HCT116 (cell line): ENCODE data around the gene MRRF. TPM values are rescaled to one million over a fixed set of nuclear protein-coding genes. Genes with fewer than 3 reads are reported as not detected.

ENCODE experiments used
- ATAC-seq: fragments of 200-7000 bp; cut with Tn5 transposase; 2 replicates; pipeline ENCODE4 v1.9.1; 2020; ENCODE audit warnings: mild to moderate bottlenecking, moderate library complexity
- BruUV-seq: library from RNA; stranded (reverse); fragments of 400-500 nt; replicated peaks from 2 replicates; lab custom pipeline; 2021; lab: Mats Ljungman, UMichigan
- CTCF ChIA-PET: fragments of 300-600 bp; sonication (Branson Sonifier 250); formaldehyde crosslinking; loops from one replicate; lab custom pipeline; 2021; ENCODE audit warnings: antibody characterized with exemption; lab: Charles Lee
- POLR2A ChIA-PET: fragments of 300-600, 350-600 bp; sonication (Branson Sonifier 250); formaldehyde crosslinking; loops from one replicate; lab custom pipeline; 2021; ENCODE audit warnings: antibody characterized with exemption; lab: Charles Lee
- RAD21 ChIA-PET, 2 experiments: fragments of 300-600 bp; sonication (Branson Sonifier 250); formaldehyde crosslinking; loops; one replicate each; lab custom pipeline; 2023; ENCODE audit warnings: low total read pairs in 2 of 2; ENCODE audit not compliant: uncharacterized antibody in 2 of 2, unreplicated experiment in 2 of 2, low non-redundant PET in 1 of 2; lab: Charles Lee
- DNase-seq: peaks from one replicate; pipeline ENCODE4 v3.0.0-alpha.2; 2010; ENCODE audit warnings: low read depth, low spot score
- H2AFZ ChIP-seq: fragments of 200-600 bp; shearing (Covaris generic), sonication (generic); 2 replicates; pipeline ENCODE4 v1.6.1; 2017; ENCODE audit warnings: low read depth, mixed run types, mixed read lengths, antibody characterized with exemption, low read length; ENCODE audit not compliant: poor library complexity, severe bottlenecking
- H3K27ac ChIP-seq: 2 replicates; pipeline ENCODE4 v1.5.1; 2012; ENCODE audit warnings: low read depth, low read length
- H3K27me3 ChIP-seq: fragments of 200-600 bp; sonication (generic); 2 replicates; pipeline ENCODE4 v1.6.1; 2016; ENCODE audit warnings: mixed run types, low read length, mixed read lengths; ENCODE audit not compliant: insufficient read depth
- H3K36me3 ChIP-seq, 2 experiments: fragments of 200-500 bp in 1 of 2; fragments of 200-600 bp in 1 of 2; sonication (Bioruptor generic) in 1 of 2; sonication (generic) in 1 of 2; 2 replicates each; pipeline versions ENCODE4 v1.5.1 to v1.6.1; 2014 to 2016; ENCODE audit warnings: low read length in 2 of 2, inconsistent platforms in 1 of 2, mixed read lengths in 1 of 2, mixed run types in 1 of 2; ENCODE audit not compliant: insufficient read depth in 2 of 2, control insufficient read depth in 1 of 2
- H3K4me1 ChIP-seq, 2 experiments: fragments of 200-600 bp in 1 of 2; sonication (generic) in 1 of 2; 2 replicates each; pipeline versions ENCODE4 v1.5.1 to v1.6.1; 2012 to 2017; ENCODE audit warnings: low read length in 2 of 2, inconsistent platforms in 1 of 2, mild to moderate bottlenecking in 1 of 2, mixed read lengths in 1 of 2, mixed run types in 1 of 2, moderate library complexity in 1 of 2; ENCODE audit not compliant: insufficient read depth in 2 of 2, control insufficient read depth in 1 of 2
- H3K4me2 ChIP-seq: fragments of 200-600 bp; sonication (generic); 2 replicates; pipeline ENCODE4 v1.6.1; 2017; ENCODE audit warnings: mixed run types, low read length, mixed read lengths
- H3K4me3 ChIP-seq, 2 experiments: fragments of 200-600 bp in 1 of 2; sonication (generic) in 1 of 2; replicated peaks in 1 of 2; 2 replicates each; pipeline ENCODE4 v1.5.1; 2011 to 2016; ENCODE audit warnings: low read length in 2 of 2, control low read depth in 1 of 2, low read depth in 1 of 2, mild to moderate bottlenecking in 1 of 2, mixed read lengths in 1 of 2, mixed run types in 1 of 2
- H3K79me2 ChIP-seq: fragments of 200-600 bp; sonication (generic); 2 replicates; pipeline ENCODE4 v1.6.1; 2017; ENCODE audit warnings: mild to moderate bottlenecking, mixed run types, low read length, moderate library complexity, mixed read lengths; ENCODE audit not compliant: insufficient read depth
- H3K9ac ChIP-seq: fragments of 200-600 bp; sonication (generic); 2 replicates; pipeline ENCODE4 v1.6.1; 2016; ENCODE audit warnings: low read length, mixed read lengths
- H3K9me2 ChIP-seq: fragments of 200-600 bp; sonication (generic), shearing (Covaris generic); 2 replicates; pipeline ENCODE4 v1.6.1; 2017; ENCODE audit warnings: mixed run types, mild to moderate bottlenecking, moderate library complexity; ENCODE audit not compliant: insufficient read depth
- H3K9me3 ChIP-seq, 2 experiments: fragments of 200-500 bp in 1 of 2; fragments of 200-600 bp in 1 of 2; sonication (Bioruptor generic) in 1 of 2; sonication (generic) in 1 of 2; 2 replicates each; pipeline ENCODE4 v1.6.1; 2014 to 2017; ENCODE audit warnings: low read length in 2 of 2, mixed read lengths in 2 of 2, inconsistent platforms in 1 of 2, low read depth in 1 of 2, mild to moderate bottlenecking in 1 of 2, mixed run types in 1 of 2, moderate library complexity in 1 of 2; ENCODE audit not compliant: control insufficient read depth in 1 of 2, insufficient read depth in 1 of 2
- H4K20me1 ChIP-seq: fragments of 200-600 bp; sonication (generic), shearing (Covaris generic); 2 replicates; pipeline ENCODE4 v1.6.1; 2017; ENCODE audit warnings: mixed run types, mild to moderate bottlenecking, moderate library complexity; ENCODE audit not compliant: insufficient read depth
- CBX3 ChIP-seq: IDR thresholded peaks from 2 replicates; pipeline ENCODE4 v1.6.1; 2012; ENCODE audit warnings: low read depth
- CEBPB ChIP-seq: IDR thresholded peaks from 2 replicates; pipeline ENCODE4 v1.6.1; 2012; ENCODE audit warnings: low read depth
- EGR1 ChIP-seq: IDR thresholded peaks from 2 replicates; pipeline ENCODE4 v1.6.1; 2012; ENCODE audit warnings: low read depth
- ELF1 ChIP-seq: IDR thresholded peaks from 2 replicates; pipeline ENCODE4 v1.6.1; 2012; ENCODE audit warnings: low read depth, borderline replicate concordance
- EZH2 ChIP-seq: fragments of 200-600 bp; sonication (generic); IDR thresholded peaks from 2 replicates; pipeline ENCODE4 v1.6.1; 2017; ENCODE audit warnings: antibody characterized with exemption, mixed run types
- POLR2AphosphoS5 ChIP-seq: IDR thresholded peaks from 2 replicates; pipeline ENCODE4 v1.6.1; 2011; ENCODE audit warnings: mild to moderate bottlenecking, low read depth, low read length, moderate library complexity
- SIN3A ChIP-seq: IDR thresholded peaks from 2 replicates; pipeline ENCODE4 v1.6.1; 2012; ENCODE audit warnings: low read depth
- SP1 ChIP-seq: IDR thresholded peaks from 2 replicates; pipeline ENCODE4 v1.6.1; 2012; ENCODE audit warnings: low read depth
- SRF ChIP-seq: IDR thresholded peaks from 2 replicates; pipeline ENCODE4 v1.6.1; 2012; ENCODE audit warnings: low read depth
- TCF7L2 ChIP-seq: IDR thresholded peaks from 2 replicates; pipeline ENCODE4 v1.7.0; 2011; ENCODE audit warnings: borderline replicate concordance, inconsistent platforms; ENCODE audit not compliant: insufficient read depth, insufficient read length; ENCODE audit errors: extremely low read depth
- YY1 ChIP-seq: IDR thresholded peaks from 2 replicates; pipeline ENCODE4 v1.6.1; 2011; ENCODE audit warnings: low read length, low read depth, moderate library complexity, mild to moderate bottlenecking; ENCODE audit not compliant: insufficient replicate concordance; ENCODE audit errors: extremely low read depth
- ZFX ChIP-seq: fragments of 450-650 bp; IDR thresholded peaks from 2 replicates; pipeline ENCODE4 v1.6.1; 2017
- intact Hi-C: fragments of 100-400 bp; cut with micrococcal nuclease; formaldehyde crosslinking; loops from 2 replicates; pipeline ENCODE4 v1.10.0; 2022
- total RNA-seq: library from RNA; stranded (reverse); gene quantifications from one replicate; pipeline ENCODE4 v1.2.1, GENCODE V29; 2021; ENCODE audit not compliant: unreplicated experiment
- TF ChIP-seq, protein P1 (sequence below): IDR thresholded peaks from 2 replicates; pipeline ENCODE4 v1.6.1; 2012
- TF ChIP-seq, protein P2 (sequence below): IDR thresholded peaks from 2 replicates; pipeline ENCODE4 v1.6.1; 2011; ENCODE audit warnings: mild to moderate bottlenecking, low read length, moderate library complexity; ENCODE audit not compliant: insufficient replicate concordance; ENCODE audit errors: extremely low read depth
- TF ChIP-seq, protein P3 (sequence below): IDR thresholded peaks from 2 replicates; pipeline ENCODE4 v1.6.1; 2012
- TF ChIP-seq, protein P4 (sequence below): IDR thresholded peaks from 2 replicates; pipeline ENCODE4 v1.6.1; 2012; ENCODE audit warnings: low read depth

MRRF gene
- total RNA-seq, 1 experiment from 2014 or later, result 88.6 TPM

DNA sequence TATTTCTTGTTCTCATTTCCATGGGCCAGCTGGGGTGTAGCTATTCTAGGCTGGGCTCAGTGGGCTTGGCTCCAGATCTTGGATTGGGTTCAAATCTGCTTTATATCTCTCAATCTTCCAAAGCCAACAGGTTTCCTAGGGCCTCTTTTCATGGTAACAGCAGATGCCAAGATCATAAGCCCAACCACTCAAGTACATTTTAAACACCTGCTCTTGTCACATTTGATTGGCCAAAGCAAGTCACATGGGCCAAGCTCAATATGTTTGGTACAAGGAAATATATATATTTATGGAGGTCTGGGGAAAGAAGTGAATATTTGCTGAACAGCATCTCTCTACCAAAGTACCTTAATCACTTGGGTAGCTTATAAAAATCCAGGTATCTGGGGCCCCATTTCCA, 49.5 kb downstream of the MRRF start:
- peaks cover 20% of the 10 kb centered on the region for H3K79me2 ChIP-seq
- ChIA-PET RAD21 (interaction anchor here in 1 of 2 experiments (0.5 kb wide), 1 partner anchor 847 kb away, joined by 3 read pairs; no protein-coding TSS in a partner anchor), POLR2A (no interaction called here), CTCF (interaction anchor here (0.9 kb wide), 1 partner anchor 215 kb away, joined by 3 read pairs; no protein-coding TSS in a partner anchor)
- TSS peak; percentile 31 for BruUV-seq
- H3K4me2 ChIP-seq, result no peak overlapping the region
- intact Hi-C loops, result no loop called here
- no peaks in the 10 kb centered on the region for H3K9me2 ChIP-seq
- no peak for TF ChIP-seq ELF1
- TF ChIP-seq SRF, result no peak
- TF ChIP-seq YY1, result no peak
- TF ChIP-seq EZH2, result no peak
- TF ChIP-seq EGR1, result no peak
- TF ChIP-seq CBX3, result no peak
- TF ChIP-seq CEBPB, result no peak
- TF ChIP-seq POLR2AphosphoS5, result no peak
- TF ChIP-seq, protein P1, sequence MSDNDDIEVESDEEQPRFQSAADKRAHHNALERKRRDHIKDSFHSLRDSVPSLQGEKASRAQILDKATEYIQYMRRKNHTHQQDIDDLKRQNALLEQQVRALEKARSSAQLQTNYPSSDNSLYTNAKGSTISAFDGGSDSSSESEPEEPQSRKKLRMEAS, result no peak
- no peaks in the 10 kb centered on the region for H3K27me3 ChIP-seq
- H3K27ac ChIP-seq, result no peak overlapping the region
- no peak for DNase-seq
- H4K20me1 ChIP-seq, result no peaks in the 10 kb centered on the region; the same call in 1 of the 2 replicates
- no peaks in the 10 kb centered on the region for H3K9me3 ChIP-seq
- H3K36me3 ChIP-seq, result peaks cover 7 to 37% of the 10 kb centered on the region in 2 experiments
- no peak for ATAC-seq
- H3K4me3 ChIP-seq, result no peak overlapping the region
- no peak overlapping the region for H2AFZ ChIP-seq
- no peaks in the 10 kb centered on the region for H3K4me1 ChIP-seq
- H3K9ac ChIP-seq, result no peak overlapping the region

DNA sequence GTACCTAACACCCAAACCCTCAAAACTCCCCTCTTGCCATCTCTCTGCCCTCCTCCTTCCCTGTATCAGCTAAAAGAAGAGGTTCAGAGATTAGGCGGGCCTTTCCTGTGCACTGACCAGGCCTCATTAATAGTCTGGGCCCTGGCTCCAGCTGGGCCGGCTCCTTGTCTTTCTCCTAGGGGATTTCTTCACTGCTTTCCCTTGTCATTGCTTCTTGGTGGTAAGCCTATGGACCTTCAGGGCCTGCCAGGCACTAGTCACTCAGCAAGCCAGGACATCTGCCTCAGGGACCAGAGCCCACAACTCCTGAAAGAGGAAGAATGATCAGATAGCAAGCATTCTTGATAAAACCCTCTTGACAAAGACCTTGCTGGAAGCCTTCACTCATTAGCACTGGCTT, 50.9 kb downstream of the MRRF start:
- Histone ChIP-seq H3K9me2 (no peaks in the 10 kb centered on the region), H3K9me3 (no peaks in the 10 kb centered on the region), H3K27ac (no peak overlapping the region), H3K9ac (no peak overlapping the region), H3K4me2 (no peak overlapping the region), H4K20me1 (no peaks in the 10 kb centered on the region; the same call in 1 of the 2 replicates), H3K4me3 (no peak overlapping the region), H3K36me3 (peaks cover 7 to 37% of the 10 kb centered on the region in 2 experiments), H3K27me3 (no peaks in the 10 kb centered on the region), H3K79me2 (peaks cover 13% of the 10 kb centered on the region), H3K4me1 (no peaks in the 10 kb centered on the region), H2AFZ (no peak overlapping the region)
- intact Hi-C loops, result no loop called here
- no TSS peak for BruUV-seq
- ATAC-seq (no peak), DNase-seq (no peak)
- ChIA-PET CTCF (no interaction called here), POLR2A (no interaction called here), RAD21 (no interaction called here)
- TF ChIP-seq CEBPB, result no peak
- TF ChIP-seq, protein P2, sequence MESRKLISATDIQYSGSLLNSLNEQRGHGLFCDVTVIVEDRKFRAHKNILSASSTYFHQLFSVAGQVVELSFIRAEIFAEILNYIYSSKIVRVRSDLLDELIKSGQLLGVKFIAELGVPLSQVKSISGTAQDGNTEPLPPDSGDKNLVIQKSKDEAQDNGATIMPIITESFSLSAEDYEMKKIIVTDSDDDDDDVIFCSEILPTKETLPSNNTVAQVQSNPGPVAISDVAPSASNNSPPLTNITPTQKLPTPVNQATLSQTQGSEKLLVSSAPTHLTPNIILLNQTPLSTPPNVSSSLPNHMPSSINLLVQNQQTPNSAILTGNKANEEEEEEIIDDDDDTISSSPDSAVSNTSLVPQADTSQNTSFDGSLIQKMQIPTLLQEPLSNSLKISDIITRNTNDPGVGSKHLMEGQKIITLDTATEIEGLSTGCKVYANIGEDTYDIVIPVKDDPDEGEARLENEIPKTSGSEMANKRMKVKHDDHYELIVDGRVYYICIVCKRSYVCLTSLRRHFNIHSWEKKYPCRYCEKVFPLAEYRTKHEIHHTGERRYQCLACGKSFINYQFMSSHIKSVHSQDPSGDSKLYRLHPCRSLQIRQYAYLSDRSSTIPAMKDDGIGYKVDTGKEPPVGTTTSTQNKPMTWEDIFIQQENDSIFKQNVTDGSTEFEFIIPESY, result no peak
- TF ChIP-seq, protein P3, sequence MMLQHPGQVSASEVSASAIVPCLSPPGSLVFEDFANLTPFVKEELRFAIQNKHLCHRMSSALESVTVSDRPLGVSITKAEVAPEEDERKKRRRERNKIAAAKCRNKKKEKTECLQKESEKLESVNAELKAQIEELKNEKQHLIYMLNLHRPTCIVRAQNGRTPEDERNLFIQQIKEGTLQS, result no peak
- TF ChIP-seq SIN3A, result no peak
- TF ChIP-seq, protein P4, sequence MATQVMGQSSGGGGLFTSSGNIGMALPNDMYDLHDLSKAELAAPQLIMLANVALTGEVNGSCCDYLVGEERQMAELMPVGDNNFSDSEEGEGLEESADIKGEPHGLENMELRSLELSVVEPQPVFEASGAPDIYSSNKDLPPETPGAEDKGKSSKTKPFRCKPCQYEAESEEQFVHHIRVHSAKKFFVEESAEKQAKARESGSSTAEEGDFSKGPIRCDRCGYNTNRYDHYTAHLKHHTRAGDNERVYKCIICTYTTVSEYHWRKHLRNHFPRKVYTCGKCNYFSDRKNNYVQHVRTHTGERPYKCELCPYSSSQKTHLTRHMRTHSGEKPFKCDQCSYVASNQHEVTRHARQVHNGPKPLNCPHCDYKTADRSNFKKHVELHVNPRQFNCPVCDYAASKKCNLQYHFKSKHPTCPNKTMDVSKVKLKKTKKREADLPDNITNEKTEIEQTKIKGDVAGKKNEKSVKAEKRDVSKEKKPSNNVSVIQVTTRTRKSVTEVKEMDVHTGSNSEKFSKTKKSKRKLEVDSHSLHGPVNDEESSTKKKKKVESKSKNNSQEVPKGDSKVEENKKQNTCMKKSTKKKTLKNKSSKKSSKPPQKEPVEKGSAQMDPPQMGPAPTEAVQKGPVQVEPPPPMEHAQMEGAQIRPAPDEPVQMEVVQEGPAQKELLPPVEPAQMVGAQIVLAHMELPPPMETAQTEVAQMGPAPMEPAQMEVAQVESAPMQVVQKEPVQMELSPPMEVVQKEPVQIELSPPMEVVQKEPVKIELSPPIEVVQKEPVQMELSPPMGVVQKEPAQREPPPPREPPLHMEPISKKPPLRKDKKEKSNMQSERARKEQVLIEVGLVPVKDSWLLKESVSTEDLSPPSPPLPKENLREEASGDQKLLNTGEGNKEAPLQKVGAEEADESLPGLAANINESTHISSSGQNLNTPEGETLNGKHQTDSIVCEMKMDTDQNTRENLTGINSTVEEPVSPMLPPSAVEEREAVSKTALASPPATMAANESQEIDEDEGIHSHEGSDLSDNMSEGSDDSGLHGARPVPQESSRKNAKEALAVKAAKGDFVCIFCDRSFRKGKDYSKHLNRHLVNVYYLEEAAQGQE, result no peak
- TF ChIP-seq ELF1, result no peak
- no peak for TF ChIP-seq SP1
- no peak for TF ChIP-seq TCF7L2
- no peak for TF ChIP-seq ZFX
